ENCODE measurements around the gene RIIAD1. TPM values are rescaled to one million over a fixed set of nuclear protein-coding genes. Genes with fewer than 3 reads are reported as not detected.

The RIIAD1 gene
- total and polyA plus RNA-seq, 2 donors from 2014 or later, result 4.0 TPM; not detected in 1

DNA sequence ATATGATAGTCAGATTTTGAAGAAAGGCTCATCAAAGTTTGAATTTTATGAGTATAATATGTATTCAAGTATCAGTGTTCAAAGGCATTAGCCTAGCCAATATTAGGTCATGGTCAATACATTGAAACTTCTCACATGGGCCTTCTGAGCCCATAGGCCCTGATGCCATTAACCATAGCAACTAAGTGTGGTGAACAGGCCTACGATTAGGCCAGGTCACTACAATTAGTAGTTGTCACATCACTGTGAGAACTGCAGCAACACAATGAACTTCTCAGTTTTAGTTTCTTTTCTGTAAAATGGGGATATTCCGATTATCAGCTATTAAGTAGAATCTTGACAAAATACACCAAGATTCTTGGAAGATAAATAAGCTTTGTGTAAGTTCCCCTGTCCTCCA is 34.8 kb upstream of the RIIAD1 start:
- H3K27ac ChIP-seq (ENCODE audit: low read depth in 2 of 2, low read length in 2 of 2), result peak overlapping the region; percentile 73 to 92
- H3K9me3 ChIP-seq (ENCODE audit: control insufficient read depth in 2 of 3, insufficient read depth in 1 of 3, low read length in 3 of 3), result no peaks in the 10 kb centered on the region
- H3K36me3 ChIP-seq (ENCODE audit: control insufficient read depth in 2 of 3, insufficient read depth in 3 of 3, low read length in 3 of 3), result peaks cover 1 to 13% (median 4%) of the 10 kb centered on the region in 3 donors
- TF ChIP-seq, protein P1, sequence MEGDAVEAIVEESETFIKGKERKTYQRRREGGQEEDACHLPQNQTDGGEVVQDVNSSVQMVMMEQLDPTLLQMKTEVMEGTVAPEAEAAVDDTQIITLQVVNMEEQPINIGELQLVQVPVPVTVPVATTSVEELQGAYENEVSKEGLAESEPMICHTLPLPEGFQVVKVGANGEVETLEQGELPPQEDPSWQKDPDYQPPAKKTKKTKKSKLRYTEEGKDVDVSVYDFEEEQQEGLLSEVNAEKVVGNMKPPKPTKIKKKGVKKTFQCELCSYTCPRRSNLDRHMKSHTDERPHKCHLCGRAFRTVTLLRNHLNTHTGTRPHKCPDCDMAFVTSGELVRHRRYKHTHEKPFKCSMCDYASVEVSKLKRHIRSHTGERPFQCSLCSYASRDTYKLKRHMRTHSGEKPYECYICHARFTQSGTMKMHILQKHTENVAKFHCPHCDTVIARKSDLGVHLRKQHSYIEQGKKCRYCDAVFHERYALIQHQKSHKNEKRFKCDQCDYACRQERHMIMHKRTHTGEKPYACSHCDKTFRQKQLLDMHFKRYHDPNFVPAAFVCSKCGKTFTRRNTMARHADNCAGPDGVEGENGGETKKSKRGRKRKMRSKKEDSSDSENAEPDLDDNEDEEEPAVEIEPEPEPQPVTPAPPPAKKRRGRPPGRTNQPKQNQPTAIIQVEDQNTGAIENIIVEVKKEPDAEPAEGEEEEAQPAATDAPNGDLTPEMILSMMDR (IDR thresholded peaks at IDR 0.05; ENCODE audit: borderline replicate concordance, extremely low read depth, insufficient read depth), result no peak
- no peak for DNase-seq
- H3K9ac ChIP-seq (ENCODE audit: low read length in 3 of 3), result peak overlapping the region in 1 of 3 donors; percentile 13
- FAIRE-seq, result no peak
- intact Hi-C loops (cut with DNase I), result no loop called here
- no peaks in the 10 kb centered on the region for H3K27me3 ChIP-seq (ENCODE audit: control insufficient read depth, insufficient read depth, low read length)
- H3K4me3 ChIP-seq (ENCODE audit: low read length in 3 of 3), result no peak overlapping the region
- peaks cover 0 to 21% (median 14%) of the 10 kb centered on the region in 3 donors for H3K4me1 ChIP-seq (ENCODE audit: control insufficient read depth in 2 of 3, insufficient read depth in 2 of 3, low read depth in 1 of 3, low read length in 3 of 3)

DNA sequence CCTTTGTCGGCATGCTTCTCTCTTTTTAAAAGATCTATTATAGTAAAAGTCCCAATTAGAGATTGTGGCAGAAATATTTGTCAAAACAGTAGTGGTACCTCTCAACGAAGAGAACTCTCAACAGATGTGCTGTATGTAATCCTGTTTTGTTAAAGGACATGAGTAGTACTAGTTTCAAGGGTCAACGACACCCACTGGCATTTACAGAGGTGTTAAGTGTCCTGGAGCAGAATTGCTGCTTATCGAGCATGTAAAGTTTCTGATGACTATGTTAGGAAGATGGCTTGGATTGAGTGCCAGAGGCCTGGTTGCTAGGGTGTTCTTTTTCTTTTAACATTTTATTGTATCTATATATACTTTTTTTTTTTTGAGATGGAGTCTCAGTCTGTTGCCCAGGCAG is 31.8 kb upstream of the RIIAD1 start:
- no peaks in the 10 kb centered on the region for H3K9me3 ChIP-seq (ENCODE audit: control insufficient read depth in 2 of 3, insufficient read depth in 1 of 3, low read length in 3 of 3)
- TF ChIP-seq, protein P1 (IDR thresholded peaks at IDR 0.05; ENCODE audit: borderline replicate concordance, extremely low read depth, insufficient read depth), result no peak
- no peak for FAIRE-seq
- peak overlapping the region; percentile 59 to 75 for H3K27ac ChIP-seq (ENCODE audit: low read depth in 2 of 2, low read length in 2 of 2)
- intact Hi-C loops (cut with DNase I), result no loop called here
- peaks cover 0 to 21% (median 14%) of the 10 kb centered on the region in 3 donors for H3K4me1 ChIP-seq (ENCODE audit: control insufficient read depth in 2 of 3, insufficient read depth in 2 of 3, low read depth in 1 of 3, low read length in 3 of 3)
- no peaks in the 10 kb centered on the region for H3K27me3 ChIP-seq (ENCODE audit: control insufficient read depth, insufficient read depth, low read length)
- no peak overlapping the region for H3K4me3 ChIP-seq (ENCODE audit: low read length in 3 of 3)
- peaks cover 7 to 20% (median 7%) of the 10 kb centered on the region in 3 donors for H3K36me3 ChIP-seq (ENCODE audit: control insufficient read depth in 2 of 3, insufficient read depth in 3 of 3, low read length in 3 of 3)
- peak overlapping the region in 1 of 3 donors; percentile 46 for H3K9ac ChIP-seq (ENCODE audit: low read length in 3 of 3)
- no peak for DNase-seq

DNA sequence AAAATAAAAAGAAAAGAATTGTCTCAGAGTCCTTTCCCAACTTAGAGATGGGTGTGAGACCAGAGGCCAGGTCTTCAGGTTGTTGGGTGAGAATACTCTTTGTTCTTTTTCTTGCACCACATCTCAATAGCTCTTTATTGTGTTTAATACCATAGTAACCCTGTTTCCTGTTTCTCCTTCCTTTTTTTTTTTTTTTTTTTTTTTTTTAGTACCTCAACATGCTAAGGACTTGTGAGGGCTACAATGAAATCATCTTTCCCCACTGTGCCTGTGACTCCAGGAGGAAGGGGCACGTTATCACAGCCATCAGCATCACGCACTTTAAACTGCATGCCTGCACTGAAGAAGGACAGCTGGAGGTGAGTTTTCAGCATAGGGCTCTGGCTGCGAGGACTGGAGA is 29.1 kb upstream of the RIIAD1 start:
- FAIRE-seq (no peak), DNase-seq (no peak)
- intact Hi-C loops (cut with DNase I), result no loop called here
- H3K9me3 ChIP-seq (ENCODE audit: control insufficient read depth in 2 of 3, insufficient read depth in 1 of 3, low read length in 3 of 3), result no peaks in the 10 kb centered on the region
- TF ChIP-seq, protein P1 (IDR thresholded peaks at IDR 0.05; ENCODE audit: borderline replicate concordance, extremely low read depth, insufficient read depth), result no peak
- no peak overlapping the region for H3K9ac ChIP-seq (ENCODE audit: low read length in 3 of 3)
- no peaks in the 10 kb centered on the region for H3K27me3 ChIP-seq (ENCODE audit: control insufficient read depth, insufficient read depth, low read length)
- H3K36me3 ChIP-seq (ENCODE audit: control insufficient read depth in 2 of 3, insufficient read depth in 3 of 3, low read length in 3 of 3), result peaks cover 5 to 15% (median 7%) of the 10 kb centered on the region in 3 donors
- peak overlapping the region in 1 of 2 donors; percentile 52 for H3K27ac ChIP-seq (ENCODE audit: low read depth in 2 of 2, low read length in 2 of 2)
- peaks cover 0 to 14% (median 10%) of the 10 kb centered on the region in 3 donors for H3K4me1 ChIP-seq (ENCODE audit: control insufficient read depth in 2 of 3, insufficient read depth in 2 of 3, low read depth in 1 of 3, low read length in 3 of 3)
- H3K4me3 ChIP-seq (ENCODE audit: low read length in 3 of 3), result no peak overlapping the region

Data from kidney (tissue), 14 donors.